Vein endothelial cell (primary cell): ENCODE results near the gene MYH10. TPM values are rescaled to one million over a fixed set of nuclear protein-coding genes. Genes with fewer than 3 reads are reported as not detected.

ENCODE experiments used
- small RNA-seq: library from RNA; depleted of rRNA; stranded (forward); fragments of <200 nt; gene quantifications from one replicate; pipeline ENCODE3, GENCODE V24; 2012
- total RNA-seq: library from RNA; depleted of rRNA; stranded (reverse); fragments of >200 nt; gene quantifications from 2 replicates; pipeline ENCODE4 v1.2.3, GENCODE V29; 2012

The MYH10 gene
- 70.9 and 87.5 TPM in 2 replicates for total RNA-seq

GRCh38 chr17:8630227-8630801 lies at the start of gene MYH10:
Gene MYH10 (minus strand): TSS chr17:8630725. CDS start chr17:8623246, 7,479 bp downstream.

DNA sequence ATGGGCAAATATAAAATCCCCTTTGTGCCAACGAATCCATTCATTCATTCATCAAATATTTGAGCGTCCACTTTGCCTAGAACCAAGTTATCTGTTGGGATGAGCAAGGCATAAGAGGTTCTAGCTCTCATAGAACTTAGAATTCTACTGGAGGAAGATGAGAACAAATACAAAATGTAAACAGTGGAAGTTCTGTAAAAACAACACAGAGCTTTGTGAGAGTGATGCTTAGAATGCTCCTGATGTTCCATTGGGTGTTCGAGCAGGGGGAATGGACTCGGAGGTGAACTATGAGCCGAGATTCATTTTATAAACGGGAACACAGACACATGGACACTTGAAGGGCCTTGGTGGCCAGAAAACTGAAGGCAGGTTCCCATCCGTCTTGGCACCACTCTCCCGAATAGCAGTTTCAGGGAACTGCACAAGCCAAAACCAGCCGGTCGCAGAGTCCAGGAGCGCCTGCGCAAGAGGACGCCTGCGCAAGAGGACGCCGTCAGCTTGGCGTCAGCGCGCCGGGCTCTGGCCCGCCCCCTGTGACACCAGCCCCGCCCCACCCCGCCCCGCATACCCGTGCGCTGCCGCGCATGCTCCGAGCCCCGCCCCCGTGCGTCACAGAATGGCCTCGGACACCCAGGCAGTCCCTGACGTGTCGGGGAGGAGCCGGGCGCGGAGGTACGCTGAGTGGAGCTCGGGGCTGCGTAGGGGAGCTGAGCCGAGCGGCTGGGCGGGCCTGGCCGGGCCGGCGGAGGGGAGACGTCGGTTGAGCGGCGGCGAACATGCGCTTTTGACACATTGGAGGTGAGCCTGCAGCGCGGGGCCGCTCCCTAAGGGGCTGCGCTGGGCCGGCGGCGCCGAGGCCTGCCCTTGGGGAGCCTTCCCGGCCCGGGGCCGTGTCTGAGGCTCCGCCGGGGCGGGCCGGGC lies 195.0 kb downstream of the MYH10 start, which contains the start of gene NDEL1:
Gene NDEL1 (plus strand): TSS at position 640 of the 924 bp plus-strand sequence. CDS start 8,388 bp downstream, outside the sequence.

Small RNA genes within 50 kb of the gene (small RNA-seq; reads per million reads assigned to genes)
- gene RNU7-43P: not detected

Other genes with a start within 250 kb of the MYH10 start
- 3,164 and 3,604 TPM in 2 replicates for gene RPL26, start 247.5 kb downstream of the MYH10 start, total RNA-seq
- not detected in 2 replicates for gene RNF222, start 232.9 kb downstream of the MYH10 start, total RNA-seq
- 57.5 and 62.9 TPM in 2 replicates for gene NDEL1, start 194.8 kb downstream of the MYH10 start, total RNA-seq
- not detected in 2 replicates for gene CCDC42, start 114.1 kb upstream of the MYH10 start, total RNA-seq
- not detected in 2 replicates for gene SPDYE4, start 127.8 kb upstream of the MYH10 start, total RNA-seq
- gene MFSD6L, start 168.6 kb upstream of the MYH10 start, total RNA-seq: under 0.01 TPM in 1 of 2 replicates, not detected in the other
- under 0.01 TPM in 1 of 2 replicates, not detected in the other for gene PIK3R6, start 236.9 kb upstream of the MYH10 start, total RNA-seq